GM12878 (cell line): Measurements from ENCODE around the gene TMPRSS11B.
"Not testable (repeated sequence)": the region's sequence is repeated elsewhere in the genome, so short reads cannot be mapped to it uniquely, and the experiment has no call there.

Experiments used
- MTA3 ChIP-seq: IDR thresholded peaks from 2 replicates; pipeline ENCODE4 v1.6.1; 2012; ENCODE audit warnings: low read length, inconsistent platforms, borderline replicate concordance
- TF ChIP-seq, protein P1 (sequence below): IDR thresholded peaks from 2 replicates; pipeline ENCODE4 v1.6.1; 2012; ENCODE audit warnings: low read depth, low read length, improper control_type of control experiment

DNA sequence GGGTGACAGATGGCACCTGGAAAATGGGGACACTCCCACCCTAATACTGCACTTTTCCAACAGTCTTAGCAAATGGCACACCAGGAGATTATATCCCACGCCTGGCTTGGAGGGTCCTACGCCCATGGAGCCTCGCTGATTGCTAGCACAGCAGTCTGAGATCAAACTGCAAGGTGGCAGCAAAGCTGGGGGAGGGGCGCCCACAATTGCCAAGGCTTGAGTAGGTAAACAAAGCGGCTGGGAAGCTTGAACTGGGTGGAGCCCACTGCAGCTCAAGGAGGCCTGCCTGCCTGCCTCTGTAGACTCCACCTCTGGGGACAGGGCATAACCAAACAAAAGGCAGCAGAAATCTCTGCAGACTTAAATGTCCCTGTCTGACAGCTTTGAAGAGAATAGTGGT, 51.2 kb downstream of the TMPRSS11B start:
- TF ChIP-seq MTA3 = not testable (repeated sequence)
- TF ChIP-seq, protein P1, sequence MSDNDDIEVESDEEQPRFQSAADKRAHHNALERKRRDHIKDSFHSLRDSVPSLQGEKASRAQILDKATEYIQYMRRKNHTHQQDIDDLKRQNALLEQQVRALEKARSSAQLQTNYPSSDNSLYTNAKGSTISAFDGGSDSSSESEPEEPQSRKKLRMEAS = not testable (repeated sequence)
